H1 (cell line): Measurements from ENCODE around the gene STOML2. TPM values are rescaled to one million over a fixed set of nuclear protein-coding genes. Genes with fewer than 3 reads are reported as not detected.

Source experiments
- CTCF ChIA-PET: fragments of 300-600 bp; sonication (Branson Sonifier 250); formaldehyde crosslinking; loops from one replicate; lab custom pipeline; 2021; ENCODE audit not compliant: partially characterized antibody; lab: Charles Lee
- POLR2A ChIA-PET: fragments of 300-600 bp; sonication (Branson Sonifier 250); formaldehyde crosslinking; loops from one replicate; lab custom pipeline; 2021; ENCODE audit warnings: inconsistent platforms; ENCODE audit not compliant: partially characterized antibody; lab: Charles Lee
- DNase-seq, 2 experiments: peaks; one replicate each; pipeline versions ENCODE4 v3.0.0 to v3.0.0-alpha.2; 2010 to 2022; ENCODE audit warnings: low spot score in 2 of 2, low read depth in 1 of 2, mixed read lengths in 1 of 2
- FAIRE-seq: peaks from 2 replicates; lab custom pipeline; 2011; peaks lifted over from hg19 to GRCh38; lab: Jason Lieb, UNC
- H2AFZ ChIP-seq: 2 replicates; pipeline ENCODE4 v1.8.1; 2012; ENCODE audit warnings: low read length, inconsistent platforms
- H2AK5ac ChIP-seq: 2 replicates; pipeline ENCODE4 v1.6.1; 2013; ENCODE audit warnings: low read depth, low read length
- H2BK120ac ChIP-seq: replicated peaks from 2 replicates; pipeline ENCODE3; 2013; ENCODE audit warnings: low read depth, low read length, inconsistent platforms
- H2BK12ac ChIP-seq: 2 replicates; pipeline ENCODE4 v1.6.1; 2013; ENCODE audit warnings: low read depth, low read length
- H2BK15ac ChIP-seq: 2 replicates; pipeline ENCODE4 v1.6.1; 2013; ENCODE audit warnings: low read length
- H2BK20ac ChIP-seq: 2 replicates; pipeline ENCODE4 v1.6.1; 2013; ENCODE audit warnings: low read length
- H2BK5ac ChIP-seq: 2 replicates; pipeline ENCODE4 v1.6.1; 2013; ENCODE audit warnings: low read depth, low read length
- H3K14ac ChIP-seq: 2 replicates; pipeline ENCODE4 v1.6.1; 2013; ENCODE audit warnings: inconsistent platforms; ENCODE audit not compliant: insufficient read length
- H3K18ac ChIP-seq: 2 replicates; pipeline ENCODE4 v1.6.1; 2013; ENCODE audit warnings: low read length; ENCODE audit errors: extremely low read depth
- H3K23ac ChIP-seq: 2 replicates; pipeline ENCODE4 v1.6.1; 2013; ENCODE audit warnings: inconsistent platforms; ENCODE audit not compliant: insufficient read length
- H3K23me2 ChIP-seq: 2 replicates; pipeline ENCODE4 v1.6.1; 2013; ENCODE audit warnings: low read depth, low read length
- H3K27ac ChIP-seq: 2 replicates; pipeline ENCODE4 v1.6.1; 2011; ENCODE audit warnings: low read depth, low read length, inconsistent platforms
- H3K27me3 ChIP-seq, 4 experiments: replicated peaks in 1 of 4; 1 replicate in 1 of 4; 2 replicates in 3 of 4; pipeline versions ENCODE4 v1.6.1 to v1.8.1; 2011 to 2013; ENCODE audit warnings: low read length in 3 of 4, mild to moderate bottlenecking in 3 of 4, inconsistent platforms in 2 of 4, mixed read lengths in 2 of 4, moderate library complexity in 1 of 4; ENCODE audit not compliant: control insufficient read depth in 3 of 4, insufficient read depth in 3 of 4; ENCODE audit errors: extremely low read depth in 1 of 4
- H3K36me3 ChIP-seq, 4 experiments: 2 replicates each; pipeline versions ENCODE4 v1.6.1 to v1.8.1; 2011 to 2013; ENCODE audit warnings: mild to moderate bottlenecking in 4 of 4, low read length in 3 of 4, moderate library complexity in 2 of 4, control low read depth in 1 of 4, inconsistent platforms in 1 of 4; ENCODE audit not compliant: insufficient read depth in 4 of 4, control insufficient read depth in 2 of 4
- H3K4ac ChIP-seq: replicated peaks from 2 replicates; pipeline ENCODE3; 2013; ENCODE audit warnings: low read length, low read depth, mixed read lengths, inconsistent platforms; ENCODE audit not compliant: insufficient read length
- H3K4me1 ChIP-seq, 4 experiments: replicated peaks in 1 of 4; 1 replicate in 1 of 4; 2 replicates in 3 of 4; pipeline versions ENCODE4 v1.6.1 to v1.8.1; 2011 to 2013; ENCODE audit warnings: low read length in 3 of 4, inconsistent platforms in 2 of 4, mixed read lengths in 1 of 4; ENCODE audit not compliant: insufficient read depth in 4 of 4, control insufficient read depth in 3 of 4
- H3K4me2 ChIP-seq, 2 experiments: 2 replicates each; pipeline versions ENCODE4 v1.6.1 to v1.8.1; 2011 to 2013; ENCODE audit warnings: low read depth in 2 of 2, low read length in 2 of 2, control low read depth in 1 of 2, inconsistent platforms in 1 of 2, mild to moderate bottlenecking in 1 of 2; ENCODE audit not compliant: insufficient read depth in 1 of 2
- H3K4me3 ChIP-seq, 4 experiments: fragments of 200-600, 300-600 bp in 1 of 4; sonication (generic), shearing (Covaris generic), sonication (Bioruptor Twin) in 1 of 4; 2 replicates each; pipeline versions ENCODE4 v1.5.1 to v1.8.1; 2011 to 2016; ENCODE audit warnings: low read length in 4 of 4, low read depth in 3 of 4, control low read depth in 2 of 4, inconsistent platforms in 2 of 4, mild to moderate bottlenecking in 2 of 4, mixed read lengths in 1 of 4, moderate library complexity in 1 of 4; ENCODE audit not compliant: insufficient read depth in 2 of 4; ENCODE audit errors: extremely low read depth in 1 of 4
- H3K56ac ChIP-seq: replicated peaks from 2 replicates; pipeline ENCODE3; 2013; ENCODE audit warnings: low read depth, mild to moderate bottlenecking, mixed read lengths, low read length, inconsistent platforms; ENCODE audit not compliant: insufficient read length
- H3K79me1 ChIP-seq: 2 replicates; pipeline ENCODE4 v1.6.1; 2013; ENCODE audit warnings: low read depth, low read length, control low read depth
- H3K79me2 ChIP-seq, 2 experiments: 2 replicates each; pipeline versions ENCODE4 v1.6.1 to v1.8.1; 2012 to 2013; ENCODE audit warnings: low read length in 2 of 2, mild to moderate bottlenecking in 2 of 2, inconsistent platforms in 1 of 2; ENCODE audit not compliant: insufficient read depth in 2 of 2, control insufficient read depth in 1 of 2
- H3K9ac ChIP-seq, 4 experiments: replicated peaks in 1 of 4; 1 replicate in 1 of 4; 2 replicates in 3 of 4; pipeline versions ENCODE4 v1.6.1 to v1.8.1; 2011 to 2013; ENCODE audit warnings: low read depth in 3 of 4, low read length in 3 of 4, control low read depth in 2 of 4, mild to moderate bottlenecking in 2 of 4, moderate library complexity in 2 of 4, inconsistent platforms in 1 of 4; ENCODE audit errors: extremely low read depth in 1 of 4
- H3K9me3 ChIP-seq, 2 experiments: 2 replicates each; pipeline versions ENCODE4 v1.6.1 to v1.8.1; 2012 to 2013; ENCODE audit warnings: mild to moderate bottlenecking in 2 of 2, moderate library complexity in 2 of 2, control low read depth in 1 of 2, inconsistent platforms in 1 of 2, low read depth in 1 of 2, low read length in 1 of 2, mixed read lengths in 1 of 2; ENCODE audit not compliant: insufficient read depth in 2 of 2
- H4K20me1 ChIP-seq, 2 experiments: replicated peaks in 1 of 2; 2 replicates each; pipeline versions ENCODE3 to v1.8.1; 2011 to 2013; ENCODE audit warnings: inconsistent platforms in 2 of 2, low read length in 2 of 2, mild to moderate bottlenecking in 1 of 2; ENCODE audit not compliant: insufficient read depth in 2 of 2, control insufficient read depth in 1 of 2
- H4K5ac ChIP-seq: 2 replicates; pipeline ENCODE4 v1.6.1; 2013; ENCODE audit warnings: low read length, low read depth, mixed read lengths, inconsistent platforms; ENCODE audit not compliant: insufficient read length
- H4K8ac ChIP-seq: 2 replicates; pipeline ENCODE4 v1.8.0; 2013; ENCODE audit warnings: mild to moderate bottlenecking, moderate library complexity, low read length, inconsistent platforms; ENCODE audit not compliant: insufficient read depth; ENCODE audit errors: extremely low read depth
- H4K91ac ChIP-seq: replicated peaks from 2 replicates; pipeline ENCODE3; 2013; ENCODE audit warnings: low read length, mixed read lengths, inconsistent platforms; ENCODE audit not compliant: insufficient read length
- FOSL1 ChIP-seq: IDR thresholded peaks from 2 replicates; pipeline ENCODE4 v1.6.1; 2011; ENCODE audit warnings: mild to moderate bottlenecking, low read depth, low read length, moderate library complexity; ENCODE audit not compliant: insufficient read depth
- HDAC2 ChIP-seq, 2 experiments: fragments of 300-600 bp in 1 of 2; sonication (generic) in 1 of 2; IDR thresholded peaks; 2 replicates each; pipeline ENCODE4 v1.6.1; 2011 to 2012; ENCODE audit warnings: low read depth in 2 of 2, low read length in 2 of 2, mild to moderate bottlenecking in 2 of 2, moderate library complexity in 2 of 2, borderline replicate concordance in 1 of 2, inconsistent platforms in 1 of 2
- RBBP5 ChIP-seq: IDR thresholded peaks from 2 replicates; pipeline ENCODE4 v1.7.1; 2012; ENCODE audit warnings: low read depth, mild to moderate bottlenecking, inconsistent platforms, low read length, moderate library complexity, borderline replicate concordance
- RNF2 ChIP-seq: fragments of 200-900, 300-1000 bp; sonication (generic); IDR thresholded peaks from 2 replicates; pipeline ENCODE4 v1.7.1; 2016; ENCODE audit warnings: borderline replicate concordance, low read depth, mild to moderate bottlenecking, antibody characterized with exemption, low read length; ENCODE audit not compliant: poor library complexity, severe bottlenecking; ENCODE audit errors: missing control alignments
- SIN3A ChIP-seq, 2 experiments: IDR thresholded peaks in 1 of 2; conservative IDR thresholded peaks in 1 of 2; 2 replicates each; pipeline ENCODE4 v1.6.1; 2011 to 2012; ENCODE audit warnings: low read length in 2 of 2, improper control_type of control experiment in 1 of 2, low read depth in 1 of 2, mild to moderate bottlenecking in 1 of 2
- TAF1 ChIP-seq: IDR thresholded peaks from 2 replicates; pipeline ENCODE4 v1.6.1; 2011; ENCODE audit warnings: mild to moderate bottlenecking, low read depth, low read length
- WGBS, 2 experiments: shearing (Covaris generic) in 1 of 2; methylation state at CpG; one replicate each; pipeline versions ENCODE4 v1.1.6 to v1.1.7; 2013 to 2015; ENCODE audit warnings: low lambda C conversion rate in 2 of 2, mixed read lengths in 2 of 2, inconsistent platforms in 1 of 2, low coverage in 1 of 2, missing lambda C conversion rate in 1 of 2; ENCODE audit not compliant: insufficient replicate concordance in 2 of 2, insufficient coverage in 1 of 2, insufficient read length in 1 of 2; ENCODE audit errors: extremely low coverage in 1 of 2, missing lambda C conversion rate in 1 of 2; 5-methylcytosine and 5-hydroxymethylcytosine counted together
- polyA plus RNA-seq, 7 experiments: library from polyadenylated mRNA; depleted of rRNA in 3 of 7; stranded (reverse) in 5 of 7; unstranded in 2 of 7; fragments of >200 nt in 5 of 7; fragments of 200-250 nt in 2 of 7; gene quantifications; 1 replicate in 5 of 7; 2 replicates in 1 of 7; 4 replicates in 1 of 7; pipeline versions ENCODE4 v1.2.1 to v1.2.3, GENCODE V29; 2011 to 2013; ENCODE audit warnings: missing spikeins in 2 of 7, mixed read lengths in 2 of 7
- total RNA-seq: library from RNA; stranded (reverse); fragmentation: NEBNext Ultra II Directional; extraction: Animal tissue kit (Norgen Biotek cat#: 25700); gene quantifications from 2 replicates; pipeline ENCODE4 v1.2.1, GENCODE V29; 2021

STOML2 gene
- total and polyA plus RNA-seq, 2 of the 8 experiments (the other 6 are each of a cell fraction or from before 2014, with no cell fraction given), result 203 to 256 TPM

DNA sequence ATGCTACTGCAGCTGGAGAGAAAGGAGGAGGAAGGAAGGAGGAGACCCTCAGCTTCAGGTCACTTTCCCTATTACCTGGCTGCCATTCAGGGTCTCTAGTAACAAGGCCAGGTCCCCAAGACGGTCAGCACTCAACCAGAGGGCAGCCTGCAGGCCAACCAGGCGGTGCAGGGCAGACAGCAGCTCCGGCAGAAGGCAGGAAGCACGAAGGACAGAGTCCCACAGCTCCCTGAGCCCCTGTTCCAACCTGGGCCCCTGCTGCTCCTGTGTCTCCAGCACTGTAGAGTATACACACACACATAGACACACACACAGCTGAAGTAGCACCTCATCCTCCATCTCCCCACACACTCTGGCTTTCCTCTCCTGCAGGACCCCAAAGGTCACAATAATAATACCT lies 24.9 kb downstream of the STOML2 start:
- Histone ChIP-seq H2BK5ac (no peak overlapping the region), H3K18ac (no peak overlapping the region), H3K27ac (no peak overlapping the region), H2AK5ac (no peak overlapping the region), H3K23me2 (peaks cover 13% of the 10 kb centered on the region), H4K91ac (no peak overlapping the region), H3K36me3 (peaks cover 19 to 42% (median 36%) of the 10 kb centered on the region in 4 experiments), H3K23ac (no peak overlapping the region), H3K27me3 (no peaks in the 10 kb centered on the region), H3K4me2 (peak overlapping the region; percentile 83 to 99), H3K4ac (no peak overlapping the region), H3K9ac (peak overlapping the region in 2 of 4 experiments; percentile 34 to 92; a peak in 2 of 7 replicates), H4K20me1 (no peaks in the 10 kb centered on the region), H2BK15ac (no peak overlapping the region), H3K79me2 (peaks cover 8 to 25% of the 10 kb centered on the region in 2 experiments), H3K56ac (no peak overlapping the region), H2AFZ (no peak overlapping the region), H3K14ac (no peak overlapping the region), H4K5ac (no peak overlapping the region), H2BK20ac (no peak overlapping the region), H3K4me3 (peak overlapping the region in 3 of 4 experiments; percentile 72 to 92 (median 83); a peak in 6 of 8 replicates), H2BK12ac (no peak overlapping the region), H3K79me1 (peaks cover 8% of the 10 kb centered on the region), H2BK120ac (no peak overlapping the region), H3K9me3 (no peaks in the 10 kb centered on the region), H4K8ac (no peak overlapping the region), H3K4me1 (peaks cover 0 to 13% (median 5%) of the 10 kb centered on the region in 4 experiments; a peak in 4 of 7 replicates)
- 82% methylated on average over 4 of the region's 4 CpGs; no CpG with 5 or more reads in 1 of the 2 experiments for WGBS, 2 experiments
- TF ChIP-seq SIN3A (conservative IDR thresholded peaks at IDR 0.05 in 1 of 2, IDR thresholded peaks at IDR 0.05 in 1 of 2; ENCODE audit: low read depth in 1 of 2, low read length in 2 of 2) (no peak), FOSL1 (no peak), TAF1 (no peak), RNF2 (no peak), HDAC2 (IDR thresholded peaks at IDR 0.05; ENCODE audit: borderline replicate concordance in 1 of 2, low read depth in 2 of 2, low read length in 2 of 2) (no peak), RBBP5 (no peak)
- CTCF ChIA-PET, result interaction anchor here (0.6 to 6.7 kb wide), 7 partner anchors 13 to 328 kb away, joined by 3 to 46 read pairs (median 4); partner anchors contain the start of genes DNAJB5 and PIGO
- POLR2A ChIA-PET, result interaction anchor here (1.1 to 17.6 kb wide), 3 partner anchors 9 to 36 kb away, joined by 4 to 440 read pairs (median 85); partner anchors contain the start of genes PIGO, STOML2 and VCP
- DNase-seq (no peak), FAIRE-seq (no peak)
